M059J (cell line): ENCODE data around the gene GTF2H1. TPM values are rescaled to one million over a fixed set of nuclear protein-coding genes. Genes with fewer than 3 reads are reported as not detected.
"Not testable (repeated sequence)": the region's sequence is repeated elsewhere in the genome, so short reads cannot be mapped to it uniquely, and the experiment has no call there.

Source experiments
- DNase-seq: peaks from one replicate; pipeline ENCODE4 v3.0.0-alpha.2; 2012; ENCODE audit warnings: low read depth
- total RNA-seq: library from RNA; depleted of rRNA; stranded (reverse); fragments of >200 nt; shearing (Covaris generic); gene quantifications from 2 replicates; pipeline ENCODE4 v1.2.3, GENCODE V29; 2014

GTF2H1 gene
- total RNA-seq, 1 experiment from 2014 or later, result 75.4 TPM

GRCh38 chr11:18374956-18375355 lies 52.6 kb downstream of the GTF2H1 start:
- DNase-seq, result no peak

GRCh38 chr11:18375941-18376340 lies 53.6 kb downstream of the GTF2H1 start:
- DNase-seq, result no peak

- DNase-seq, result no peak
These were observed 56.8 kb downstream of the GTF2H1 start for GRCh38 chr11:18379201-18379600.

GRCh38 chr11:18383388-18384156 lies 61.2 kb downstream of the GTF2H1 start:
- peak; percentile 100 for DNase-seq

GRCh38 chr11:18384157-18384641 lies 61.8 kb downstream of the GTF2H1 start:
- DNase-seq, result peak; percentile 98

- DNase-seq, result no peak
These were observed 67.7 kb downstream of the GTF2H1 start for GRCh38 chr11:18390088-18390487.

- DNase-seq, result peak; percentile 46
These were observed 70.3 kb downstream of the GTF2H1 start for GRCh38 chr11:18392434-18393321.

GRCh38 chr11:18393581-18394274 lies 71.4 kb downstream of the GTF2H1 start:
- no peak for DNase-seq

GRCh38 chr11:18394275-18394927 lies 72.0 kb downstream of the GTF2H1 start, which contains the start of gene LDHA:
Gene LDHA, plus strand, starts transcription at chr11:18394563. Its CDS starts 2,280 bp downstream, at chr11:18396843.
- DNase-seq, result peak; percentile 98

GRCh38 chr11:18394928-18395734 lies 72.8 kb downstream of the GTF2H1 start:
- peak; percentile 32 for DNase-seq

GRCh38 chr11:18395735-18396504 lies 73.6 kb downstream of the GTF2H1 start:
- peak; percentile 99 for DNase-seq

GRCh38 chr11:18397921-18398320 lies 75.6 kb downstream of the GTF2H1 start:
- no peak for DNase-seq

GRCh38 chr11:18401077-18401476 lies 78.7 kb downstream of the GTF2H1 start:
- DNase-seq, result not testable (repeated sequence)

GRCh38 chr11:18404062-18404461 lies 81.7 kb downstream of the GTF2H1 start:
- no peak for DNase-seq

GRCh38 chr11:18407400-18407799 lies 85.0 kb downstream of the GTF2H1 start:
- peak; percentile 76 for DNase-seq

- DNase-seq, result peak; percentile 63
These were observed 86.4 kb downstream of the GTF2H1 start for GRCh38 chr11:18408558-18409291.

- no peak for DNase-seq
These were observed 94.1 kb downstream of the GTF2H1 start for GRCh38 chr11:18416459-18416858.
